ENCODE measurements around the gene MACROD2. TPM values are rescaled to one million over a fixed set of nuclear protein-coding genes. Genes with fewer than 3 reads are reported as not detected.

MACROD2 gene
- total and polyA plus RNA-seq, 2 experiments from 2014 or later = 2.8 to 4.3 TPM

GRCh38 chr20:15200147-15200565, 1204.8 kb downstream of the MACROD2 start (continued):
- TF ChIP-seq ETS1 (IDR thresholded peaks at IDR 0.05) (no peak), EZH2phosphoT487 (IDR thresholded peaks at IDR 0.05; ENCODE audit: unreplicated experiment) (no peak), NANOG (IDR thresholded peaks at IDR 0.05; ENCODE audit: borderline replicate concordance) (no peak), CREB1 (CRISPR knock-in tag; IDR thresholded peaks at IDR 0.05; ENCODE audit: low read depth) (no peak), ZNF114 (CRISPR knock-in tag; IDR thresholded peaks at IDR 0.05) (no peak)

- Mint-ChIP-seq H3K4me3 (no peak overlapping the region), H3K27me3 (ENCODE audit: insufficient read depth, low read depth, poor library complexity) (no peaks in the 10 kb centered on the region), H3K27ac (no peak overlapping the region), H3K9me3 (no peaks in the 10 kb centered on the region; the same call in 2 of the 3 replicates), H3K36me3 (ENCODE audit: low read depth) (no peaks in the 10 kb centered on the region), H3K4me1 (no peaks in the 10 kb centered on the region)
- Histone ChIP-seq H3K4me2 (no peak overlapping the region), H2AFZ (no peak overlapping the region), H3F3A (replicated peaks; ENCODE audit: low read depth) (no peaks in the 10 kb centered on the region), H3K36me3 (ENCODE audit: insufficient read depth) (no peaks in the 10 kb centered on the region), H3K4me1 (ENCODE audit: insufficient read depth) (no peaks in the 10 kb centered on the region), H3K9me2 (ENCODE audit: insufficient read depth) (no peaks in the 10 kb centered on the region), H3K27ac (ENCODE audit: low read depth) (no peak overlapping the region), H4K20me1 (replicated peaks; ENCODE audit: insufficient read depth) (no peaks in the 10 kb centered on the region), H3K27me3 (ENCODE audit: insufficient read depth) (no peaks in the 10 kb centered on the region), H3K4me3 (no peak overlapping the region), H3K79me2 (replicated peaks; ENCODE audit: insufficient read depth) (no peaks in the 10 kb centered on the region)
- ATAC-seq (no peak), DNase-seq (ENCODE audit: low spot score) (no peak)
- no peak for TF ChIP-seq CTCF (conservative IDR thresholded peaks at IDR 0.05; ENCODE audit: low read depth in 2 of 2)
- no peak for TF ChIP-seq ETS1 (IDR thresholded peaks at IDR 0.05)
- TF ChIP-seq ZNF462 (CRISPR knock-in tag; IDR thresholded peaks at IDR 0.05) = no peak
- no peak for TF ChIP-seq STAT1 (IDR thresholded peaks at IDR 0.05; ENCODE audit: unreplicated experiment)
- no peak for TF ChIP-seq EZH2 (IDR thresholded peaks at IDR 0.05; ENCODE audit: low read depth, unreplicated experiment)
- no peak for TF ChIP-seq EZH2phosphoT487 (IDR thresholded peaks at IDR 0.05; ENCODE audit: unreplicated experiment)
- no peak for TF ChIP-seq POLR2AphosphoS5 (IDR thresholded peaks at IDR 0.05; ENCODE audit: low read depth)
- TF ChIP-seq JUNB (IDR thresholded peaks at IDR 0.05; ENCODE audit: unreplicated experiment) = no peak
- TF ChIP-seq ZNF331 (CRISPR knock-in tag; IDR thresholded peaks at IDR 0.05; ENCODE audit: low read depth) = no peak
- TF ChIP-seq ZNF114 (CRISPR knock-in tag; IDR thresholded peaks at IDR 0.05) = no peak
- no peak for TF ChIP-seq NANOG (IDR thresholded peaks at IDR 0.05; ENCODE audit: borderline replicate concordance)
- TF ChIP-seq CREB1 (CRISPR knock-in tag; IDR thresholded peaks at IDR 0.05; ENCODE audit: low read depth) = no peak
These were observed 1206.3 kb downstream of the MACROD2 start for GRCh38 chr20:15201602-15202001.

All from GM23338 (cell line).